ENCODE measurements around the gene AVP.
A peak's percentile ranks its signal among the peaks of the same experiment; 100 is the strongest.

AVP gene

GRCh38 chr20:3047486-3048419 lies 36.8 kb downstream of the AVP start:
- DNase-seq (ENCODE audit: low read depth in 3 of 3, low spot score in 1 of 3), result no peak

- DNase-seq (ENCODE audit: low read depth in 3 of 3, low spot score in 1 of 3), result no peak
Measured at GRCh38 chr20:3046677-3047462, 37.7 kb downstream of the AVP start.

GRCh38 chr20:3045816-3046676 lies 38.5 kb downstream of the AVP start, which contains the start of gene MRPS26:
MRPS26 (plus strand) TSS chr20:3046052; CDS start chr20:3046069, 17 bp downstream.
- peak; percentile 21 to 71 (median 49) for DNase-seq (ENCODE audit: low read depth in 3 of 3, low spot score in 1 of 3)

DNA sequence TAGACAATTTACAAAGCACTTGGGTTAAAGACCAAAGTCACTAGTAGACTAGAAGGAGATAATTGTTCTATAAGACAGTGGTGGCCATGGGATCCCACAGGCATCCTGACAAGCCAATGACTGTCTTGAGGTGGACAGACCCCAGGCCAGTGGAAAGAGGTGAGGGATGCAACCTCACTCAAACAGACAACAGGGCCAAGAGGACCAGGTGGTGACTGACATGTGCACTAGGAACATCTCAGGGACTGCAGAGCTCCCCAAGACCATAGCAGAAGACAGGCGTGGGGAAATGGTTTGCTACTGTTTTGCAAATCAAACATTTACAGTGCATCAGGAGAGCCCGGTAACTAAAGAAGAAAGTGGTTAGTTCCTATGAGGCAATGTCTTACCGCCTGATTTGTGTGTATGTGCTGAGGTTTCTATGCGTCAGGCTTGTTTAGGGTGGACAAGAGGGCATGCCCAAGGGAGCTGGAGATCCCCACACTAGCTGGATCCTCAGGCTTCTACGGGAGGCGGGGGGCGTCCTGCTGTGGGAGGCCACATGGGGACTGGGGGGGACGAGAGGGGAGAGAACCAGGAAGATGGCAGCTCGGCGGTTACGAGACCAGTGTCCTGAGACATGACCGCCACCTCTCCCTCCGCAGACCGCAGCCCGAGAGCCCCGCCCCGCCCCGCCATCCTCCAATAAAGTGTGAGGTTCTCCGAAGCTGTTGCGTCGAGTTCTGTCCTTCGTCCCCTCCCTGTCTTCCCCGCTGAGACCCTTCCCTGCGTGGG lies 39.3 kb downstream of the AVP start:
- DNase-seq (ENCODE audit: low read depth in 3 of 3, low spot score in 1 of 3), result no peak

GRCh38 chr20:3044336-3044965 lies 40.1 kb downstream of the AVP start:
- DNase-seq (ENCODE audit: low read depth in 3 of 3, low spot score in 1 of 3), result no peak

- DNase-seq (ENCODE audit: low read depth in 3 of 3, low spot score in 1 of 3), result no peak
Measured at GRCh38 chr20:3043322-3043721, 41.2 kb downstream of the AVP start, which contains the start of gene GNRH2. GNRH2 (plus strand) TSS chr20:3043622; CDS start chr20:3044415, 793 bp downstream.

DNA sequence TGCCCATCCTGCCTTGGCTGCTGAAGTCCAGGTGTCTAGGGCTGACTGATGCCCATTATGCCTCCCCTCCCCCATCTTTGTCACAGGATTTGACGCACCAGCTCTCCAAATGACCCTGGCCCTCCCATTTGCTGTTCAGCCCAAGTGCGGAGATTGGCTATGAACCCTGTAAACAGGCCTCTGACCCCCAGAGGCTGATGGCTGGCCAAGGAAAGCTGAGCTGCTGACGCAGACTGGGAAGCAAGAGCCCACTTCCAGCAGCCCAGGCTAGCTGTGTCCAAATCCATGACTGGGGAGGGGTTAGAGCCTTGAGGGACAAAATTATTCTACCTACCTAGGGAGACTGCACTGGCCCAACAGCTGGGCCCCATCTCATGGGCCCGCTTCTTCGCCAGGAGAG lies 41.9 kb downstream of the AVP start:
- no peak for DNase-seq (ENCODE audit: low read depth in 3 of 3, low spot score in 1 of 3)

- DNase-seq (ENCODE audit: low read depth in 3 of 3, low spot score in 1 of 3), result no peak
Measured at GRCh38 chr20:3041854-3042409, 42.6 kb downstream of the AVP start.

GRCh38 chr20:3040086-3040485 lies 44.4 kb downstream of the AVP start:
- no peak for DNase-seq (ENCODE audit: low read depth in 3 of 3, low spot score in 1 of 3)

GRCh38 chr20:3039426-3039825 lies 45.1 kb downstream of the AVP start:
- DNase-seq (ENCODE audit: low read depth in 3 of 3, low spot score in 1 of 3), result no peak

- DNase-seq (ENCODE audit: low read depth in 3 of 3, low spot score in 1 of 3), result no peak
Measured at GRCh38 chr20:3038454-3038853, 46.1 kb downstream of the AVP start.

GRCh38 chr20:3037654-3038053 lies 46.9 kb downstream of the AVP start:
- no peak for DNase-seq (ENCODE audit: low read depth in 3 of 3, low spot score in 1 of 3)

- DNase-seq (ENCODE audit: low read depth in 3 of 3, low spot score in 1 of 3), result no peak
Measured at GRCh38 chr20:3032624-3033023, 51.9 kb downstream of the AVP start.

Measured in stimulated activated CD4-positive, alpha-beta T cell treated with anti-CD3 and anti-CD28 coated beads, TNF-alpha, amount 100 ng/mL, for 1 hour (primary cell).